HepG2 (cell line): ENCODE results near the gene BUD23. TPM values are rescaled to one million over a fixed set of nuclear protein-coding genes. Genes with fewer than 3 reads are reported as not detected.

Source experiments
- AGO2 ChIP-seq: fragments of 200-400 bp; formaldehyde crosslinking; optimal IDR thresholded peaks from 2 replicates; pipeline ENCODE3; 2017; ENCODE audit warnings: mild to moderate bottlenecking, low read depth, low read length, moderate library complexity
- ATF7-NPFF ChIP-seq: sonication (generic); formaldehyde crosslinking; IDR thresholded peaks from 2 replicates; pipeline ENCODE4 v1.8.1; 2023; ENCODE audit warnings: mild to moderate bottlenecking, low read depth, missing genetic modification reagents, moderate library complexity
- IKZF5 ChIP-seq: IDR thresholded peaks from 2 replicates; pipeline ENCODE4 v1.6.1; 2018; ENCODE audit warnings: missing genetic modification reagents, mild to moderate bottlenecking, missing compliant biosample characterization
- NFATC3 ChIP-seq: sonication (generic); formaldehyde crosslinking; IDR thresholded peaks from 2 replicates; pipeline ENCODE4 v1.5.1; 2020; ENCODE audit warnings: mild to moderate bottlenecking, missing genetic modification reagents
- PCBP1 ChIP-seq: fragments of 200-400 bp; formaldehyde crosslinking; IDR thresholded peaks from 2 replicates; pipeline ENCODE4 v1.6.1; 2017; ENCODE audit warnings: mild to moderate bottlenecking, low read depth, low read length, borderline replicate concordance
- REST ChIP-seq, 2 experiments: IDR thresholded peaks; 2 replicates each; pipeline ENCODE4 v1.6.1; 2011 to 2012; ENCODE audit warnings: low read length in 2 of 2, borderline replicate concordance in 1 of 2, low read depth in 1 of 2, mild to moderate bottlenecking in 1 of 2, moderate library complexity in 1 of 2
- SETDB1 ChIP-seq: sonication (generic); formaldehyde crosslinking; IDR thresholded peaks from 2 replicates; pipeline ENCODE4 v1.5.1; 2020; ENCODE audit warnings: missing genetic modification reagents, mild to moderate bottlenecking, borderline replicate concordance
- U2AF1 ChIP-seq: fragments of 200-400 bp; formaldehyde crosslinking; optimal IDR thresholded peaks from 2 replicates; pipeline ENCODE3; 2017; ENCODE audit warnings: mild to moderate bottlenecking, low read depth, low read length
- ZNF407 ChIP-seq: sonication (generic); formaldehyde crosslinking; IDR thresholded peaks from one replicate; pipeline ENCODE4 v1.5.1; 2020; ENCODE audit warnings: mild to moderate bottlenecking, missing genetic modification reagents; ENCODE audit errors: not compliant biosample characterization
- polyA plus RNA-seq, 8 experiments: library from polyadenylated mRNA; depleted of rRNA in 3 of 8; stranded (reverse) in 7 of 8; unstranded in 1 of 8; fragments of >200 nt; fragmentation: Illumina TruSeq in 4 of 8; extraction: Trizol in 4 of 8; gene quantifications; 2 replicates each; pipeline versions ENCODE4 v1.2.1 to v1.2.3, GENCODE V29; 2011 to 2016; ENCODE audit warnings: low read depth in 4 of 8, missing spikeins in 1 of 8, mixed read lengths in 1 of 8; ENCODE audit not compliant: insufficient read depth in 1 of 8
- total RNA-seq, 5 experiments: library from RNA; depleted of rRNA; stranded (reverse); fragments of >200 nt; fragmentation: Illumina TruSeq; extraction: Trizol; gene quantifications; 2 replicates each; pipeline ENCODE4 v1.2.3, GENCODE V29; 2016; ENCODE audit warnings: low read depth in 1 of 5

BUD23 gene
- total and polyA plus RNA-seq, 2 of the 13 experiments (the other 11 are each of a cell fraction or from before 2014, with no cell fraction given) = 47.5 to 54.5 TPM

- TF ChIP-seq REST (IDR thresholded peaks at IDR 0.05; ENCODE audit: borderline replicate concordance in 1 of 2, low read depth in 1 of 2, low read length in 2 of 2) (no peak), PCBP1 (no peak), ATF7-NPFF (0 out of 2 replicates have a peak, but pooled peaks have one; percentile 6), ZNF407 (peak; percentile 14), SETDB1 (peak; percentile 33; the same call in 1 of the 2 replicates), U2AF1 (no peak), AGO2 (peak; percentile 51), IKZF5 (CRISPR knock-in tag) (0 out of 2 replicates have a peak, but pooled peaks have one; percentile 1), NFATC3 (CRISPR knock-in tag) (peak; percentile 40; the same call in 1 of the 2 replicates)
Observed at GRCh38 chr7:73682745-73683055, 697 bp upstream of the BUD23 start (continued).
